AG09319 (cell line): Measurements from ENCODE around the gene VRK2.
"Not testable (repeated sequence)": the region's sequence is repeated elsewhere in the genome, so short reads cannot be mapped to it uniquely, and the experiment has no call there.

Experiments
- DNase-seq: peaks from one replicate; pipeline ENCODE4 v3.0.0-alpha.2; 2010; ENCODE audit warnings: low read depth; ENCODE audit errors: extremely low read depth
- CTCF ChIP-seq: IDR thresholded peaks from 2 replicates; pipeline ENCODE4 v1.5.1; 2011; ENCODE audit warnings: low read depth, mild to moderate bottlenecking, inconsistent platforms, low read length, moderate library complexity

Gene VRK2

GRCh38 chr2:58158481-58158880, 111.9 kb downstream of the VRK2 start:
- no peak for DNase-seq
- TF ChIP-seq CTCF, result no peak

GRCh38 chr2:58163913-58164312, 117.3 kb downstream of the VRK2 start:
- DNase-seq, result no peak
- no peak for TF ChIP-seq CTCF

- DNase-seq, result not testable (repeated sequence)
Observed at GRCh38 chr2:58168130-58168529, 121.5 kb downstream of the VRK2 start.

- DNase-seq, result not testable (repeated sequence)
Observed at GRCh38 chr2:58169845-58170244, 123.2 kb downstream of the VRK2 start.

GRCh38 chr2:58170334-58170933, 123.8 kb downstream of the VRK2 start:
- not testable (repeated sequence) for DNase-seq

GRCh38 chr2:58171831-58172230, 125.2 kb downstream of the VRK2 start:
- DNase-seq, result not testable (repeated sequence)

- DNase-seq, result not testable (repeated sequence)
Observed at GRCh38 chr2:58177187-58177586, 130.6 kb downstream of the VRK2 start.

GRCh38 chr2:58180175-58180574, 133.6 kb downstream of the VRK2 start:
- not testable (repeated sequence) for DNase-seq

GRCh38 chr2:58180635-58181034, 134.0 kb downstream of the VRK2 start:
- no peak for DNase-seq
- no peak for TF ChIP-seq CTCF

GRCh38 chr2:58182527-58182926, 135.9 kb downstream of the VRK2 start:
- no peak for TF ChIP-seq CTCF

GRCh38 chr2:58186501-58186900, 139.9 kb downstream of the VRK2 start:
- TF ChIP-seq CTCF, result no peak
- DNase-seq, result no peak

More at GRCh38 chr2:58182527-58182926, 135.9 kb downstream of the VRK2 start:
- DNase-seq, result no peak

GRCh38 chr2:58187022-58187421, 140.4 kb downstream of the VRK2 start:
- not testable (repeated sequence) for DNase-seq
